Peyer's patch (tissue), 4 donors: ENCODE data around the gene SDHA.

Source experiments
- CTCF ChIP-seq, 6 experiments: fragments of 450-650 bp in 4 of 6; fragments of 200-600 bp in 2 of 6; sonication (generic) in 1 of 6; IDR thresholded peaks; one replicate each; pipeline ENCODE4 v1.5.1; 2017 to 2019; ENCODE audit warnings: antibody characterized with exemption in 6 of 6, mild to moderate bottlenecking in 3 of 6, moderate library complexity in 1 of 6
- POLR2A ChIP-seq, 2 donors: fragments of 450-650 bp; IDR thresholded peaks; one replicate each; pipeline ENCODE4 v1.5.1; 2017; ENCODE audit warnings: antibody characterized with exemption in 2 of 2, mild to moderate bottlenecking in 2 of 2, moderate library complexity in 2 of 2

- TF ChIP-seq CTCF (IDR thresholded peaks at IDR 0.05) (no peak), POLR2A (IDR thresholded peaks at IDR 0.05) (no peak)
Measured at GRCh38 chr5:305459-305858, 87.3 kb downstream of the SDHA start.
